Liver (tissue), 9 donors: Measurements from ENCODE around the gene RAD51AP1. TPM values are rescaled to one million over a fixed set of nuclear protein-coding genes. Genes with fewer than 3 reads are reported as not detected.

Experiments used
- DNase-seq: peaks from one replicate; pipeline ENCODE4 v3.0.0-alpha.2; 2017; ENCODE audit warnings: low spot score
- H3K27ac ChIP-seq, 2 donors: one replicate each; pipeline ENCODE4 v1.7.0; 2013; ENCODE audit warnings: inconsistent platforms in 2 of 2, low read length in 2 of 2, control low read depth in 1 of 2, low read depth in 1 of 2, mild to moderate bottlenecking in 1 of 2
- H3K27me3 ChIP-seq, 4 donors: one replicate each; pipeline versions ENCODE4 v1.6.1 to v1.7.0; 2013; ENCODE audit warnings: low read length in 3 of 4, inconsistent platforms in 1 of 4, mild to moderate bottlenecking in 1 of 4, moderate library complexity in 1 of 4; ENCODE audit not compliant: control insufficient read depth in 4 of 4, insufficient read depth in 4 of 4
- H3K36me3 ChIP-seq, 4 donors: one replicate each; pipeline versions ENCODE4 v1.6.1 to v1.7.0; 2013; ENCODE audit warnings: low read length in 3 of 4, mild to moderate bottlenecking in 3 of 4, low read depth in 1 of 4, moderate library complexity in 1 of 4; ENCODE audit not compliant: control insufficient read depth in 4 of 4, insufficient read depth in 3 of 4
- H3K4me1 ChIP-seq, 4 donors: one replicate each; pipeline versions ENCODE4 v1.6.1 to v1.7.0; 2013; ENCODE audit warnings: low read length in 3 of 4, mild to moderate bottlenecking in 3 of 4, moderate library complexity in 1 of 4; ENCODE audit not compliant: control insufficient read depth in 4 of 4, insufficient read depth in 4 of 4
- H3K4me3 ChIP-seq, 3 donors: one replicate each; pipeline versions ENCODE4 v1.6.1 to v1.7.0; 2013; ENCODE audit warnings: low read length in 3 of 3, control low read depth in 1 of 3, low read depth in 1 of 3, mild to moderate bottlenecking in 1 of 3
- H3K9ac ChIP-seq, 2 donors: one replicate each; pipeline ENCODE4 v1.7.0; 2013; ENCODE audit warnings: low read length in 2 of 2, mild to moderate bottlenecking in 2 of 2, moderate library complexity in 2 of 2, control low read depth in 1 of 2, low read depth in 1 of 2
- H3K9me3 ChIP-seq, 4 donors: one replicate each; pipeline versions ENCODE4 v1.6.1 to v1.7.0; 2013; ENCODE audit warnings: low read length in 3 of 4; ENCODE audit not compliant: control insufficient read depth in 4 of 4
- CTCF ChIP-seq: fragments of 150-350 bp; IDR thresholded peaks from 2 replicates; pipeline ENCODE4 v1.5.1; 2017; ENCODE audit warnings: improper control_type of control experiment, low read depth, low read length; ENCODE audit not compliant: missing input control
- EGR1 ChIP-seq, 2 donors: IDR thresholded peaks; 2 replicates each; pipeline ENCODE4 v1.6.1; 2016 to 2018; ENCODE audit warnings: antibody characterized with exemption in 2 of 2, low read depth in 2 of 2
- FOXA1 ChIP-seq: IDR thresholded peaks from 2 replicates; pipeline ENCODE4 v1.6.1; 2016; ENCODE audit warnings: antibody characterized with exemption
- FOXA2 ChIP-seq: IDR thresholded peaks from 2 replicates; pipeline ENCODE4 v1.6.1; 2016; ENCODE audit warnings: antibody characterized with exemption
- GABPA ChIP-seq, 2 donors: IDR thresholded peaks in 1 of 2; conservative IDR thresholded peaks in 1 of 2; 2 replicates each; pipeline ENCODE4 v1.6.1; 2016; ENCODE audit warnings: antibody characterized with exemption in 2 of 2, mild to moderate bottlenecking in 1 of 2, moderate library complexity in 1 of 2
- HNF4A ChIP-seq, 2 donors: conservative IDR thresholded peaks; 2 replicates each; pipeline ENCODE4 v1.6.1; 2016; ENCODE audit warnings: antibody characterized with exemption in 2 of 2, mild to moderate bottlenecking in 2 of 2
- HNF4G ChIP-seq: IDR thresholded peaks from 2 replicates; pipeline ENCODE4 v1.6.1; 2016; ENCODE audit warnings: antibody characterized with exemption
- JUND ChIP-seq, 2 donors: IDR thresholded peaks; 2 replicates each; pipeline ENCODE4 v1.6.1; 2016; ENCODE audit warnings: antibody characterized with exemption in 2 of 2
- NR2F2 ChIP-seq: IDR thresholded peaks from 2 replicates; pipeline ENCODE4 v1.6.1; 2016; ENCODE audit warnings: antibody characterized with exemption
- RAD21 ChIP-seq, 2 donors: IDR thresholded peaks; 2 replicates each; pipeline ENCODE4 v1.6.1; 2016; ENCODE audit warnings: antibody characterized with exemption in 2 of 2, mild to moderate bottlenecking in 2 of 2
- RXRA ChIP-seq, 2 donors: IDR thresholded peaks; 2 replicates each; pipeline ENCODE4 v1.6.1; 2017 to 2018; ENCODE audit warnings: antibody characterized with exemption in 2 of 2, mild to moderate bottlenecking in 1 of 2
- SP1 ChIP-seq: IDR thresholded peaks from 2 replicates; pipeline ENCODE4 v1.6.1; 2018; ENCODE audit warnings: antibody characterized with exemption, mild to moderate bottlenecking
- TAF1 ChIP-seq: conservative IDR thresholded peaks from 2 replicates; pipeline ENCODE4 v1.6.1; 2016; ENCODE audit warnings: antibody characterized with exemption, mild to moderate bottlenecking
- YY1 ChIP-seq: IDR thresholded peaks from 2 replicates; pipeline ENCODE4 v1.6.1; 2016; ENCODE audit warnings: antibody characterized with exemption, mild to moderate bottlenecking
- WGBS: extraction: QIAGEN DNeasy Blood & Tissue Kit; methylation state at CpG from one replicate; pipeline ENCODE4 v1.1.7; 2013; 5-methylcytosine and 5-hydroxymethylcytosine counted together
- polyA plus RNA-seq, 2 donors: library from polyadenylated mRNA; stranded (reverse) in 1 of 2; unstranded in 1 of 2; fragments of 200-250 nt in 1 of 2; fragments of >200 nt in 1 of 2; fragmentation: Nextera tagmentation in 1 of 2; extraction: Ambion mirVana in 1 of 2; gene quantifications; one replicate each; pipeline versions ENCODE4 v1.2.1 to v1.2.3, GENCODE V29; 2013 to 2015
- total RNA-seq, 2 donors: library from RNA; depleted of rRNA; stranded (reverse); fragments of >200 nt; gene quantifications; one replicate each; pipeline ENCODE4 v1.2.3, GENCODE V29; 2014
- TF ChIP-seq, protein P1 (sequence below): IDR thresholded peaks from 2 replicates; pipeline ENCODE4 v1.6.1; 2016; ENCODE audit warnings: antibody characterized with exemption, mild to moderate bottlenecking
- TF ChIP-seq, protein P2 (sequence below): IDR thresholded peaks from 2 replicates; pipeline ENCODE4 v1.6.1; 2016; ENCODE audit warnings: antibody characterized with exemption
- TF ChIP-seq, protein P3 (sequence below): IDR thresholded peaks from 2 replicates; pipeline ENCODE4 v1.6.1; 2016; ENCODE audit warnings: antibody characterized with exemption
- TF ChIP-seq, protein P4 (sequence below): IDR thresholded peaks from 2 replicates; pipeline ENCODE4 v1.6.1; 2016; ENCODE audit warnings: antibody characterized with exemption
- donor health status: healthy.
- donor health status: healthy.
- donor health status: healthy.
- donor health status: healthy.
- donor health status: healthy.

RAD51AP1 gene
- total and polyA plus RNA-seq, 4 donors: 0.50 to 14.9 (median 1.3) TPM

GRCh38 chr12:4586500-4586899 is 47.8 kb downstream of the RAD51AP1 start:
- Histone ChIP-seq H3K9me3 (no peaks in the 10 kb centered on the region), H3K4me3 (no peak overlapping the region), H3K27ac (no peak overlapping the region), H3K4me1 (no peaks in the 10 kb centered on the region), H3K36me3 (no peaks in the 10 kb centered on the region), H3K9ac (no peak overlapping the region), H3K27me3 (peaks cover 0 to 4% (median 0%) of the 10 kb centered on the region in 4 donors)
- WGBS: 35% methylated on average over 5 of the region's 5 CpGs
- DNase-seq: no peak
- TF ChIP-seq NR2F2: no peak
- TF ChIP-seq, protein P1, sequence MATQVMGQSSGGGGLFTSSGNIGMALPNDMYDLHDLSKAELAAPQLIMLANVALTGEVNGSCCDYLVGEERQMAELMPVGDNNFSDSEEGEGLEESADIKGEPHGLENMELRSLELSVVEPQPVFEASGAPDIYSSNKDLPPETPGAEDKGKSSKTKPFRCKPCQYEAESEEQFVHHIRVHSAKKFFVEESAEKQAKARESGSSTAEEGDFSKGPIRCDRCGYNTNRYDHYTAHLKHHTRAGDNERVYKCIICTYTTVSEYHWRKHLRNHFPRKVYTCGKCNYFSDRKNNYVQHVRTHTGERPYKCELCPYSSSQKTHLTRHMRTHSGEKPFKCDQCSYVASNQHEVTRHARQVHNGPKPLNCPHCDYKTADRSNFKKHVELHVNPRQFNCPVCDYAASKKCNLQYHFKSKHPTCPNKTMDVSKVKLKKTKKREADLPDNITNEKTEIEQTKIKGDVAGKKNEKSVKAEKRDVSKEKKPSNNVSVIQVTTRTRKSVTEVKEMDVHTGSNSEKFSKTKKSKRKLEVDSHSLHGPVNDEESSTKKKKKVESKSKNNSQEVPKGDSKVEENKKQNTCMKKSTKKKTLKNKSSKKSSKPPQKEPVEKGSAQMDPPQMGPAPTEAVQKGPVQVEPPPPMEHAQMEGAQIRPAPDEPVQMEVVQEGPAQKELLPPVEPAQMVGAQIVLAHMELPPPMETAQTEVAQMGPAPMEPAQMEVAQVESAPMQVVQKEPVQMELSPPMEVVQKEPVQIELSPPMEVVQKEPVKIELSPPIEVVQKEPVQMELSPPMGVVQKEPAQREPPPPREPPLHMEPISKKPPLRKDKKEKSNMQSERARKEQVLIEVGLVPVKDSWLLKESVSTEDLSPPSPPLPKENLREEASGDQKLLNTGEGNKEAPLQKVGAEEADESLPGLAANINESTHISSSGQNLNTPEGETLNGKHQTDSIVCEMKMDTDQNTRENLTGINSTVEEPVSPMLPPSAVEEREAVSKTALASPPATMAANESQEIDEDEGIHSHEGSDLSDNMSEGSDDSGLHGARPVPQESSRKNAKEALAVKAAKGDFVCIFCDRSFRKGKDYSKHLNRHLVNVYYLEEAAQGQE: no peak
- TF ChIP-seq RXRA (IDR thresholded peaks at IDR 0.05): no peak
- no peak for TF ChIP-seq CTCF
- no peak for TF ChIP-seq YY1
- no peak for TF ChIP-seq JUND (IDR thresholded peaks at IDR 0.05)
- TF ChIP-seq RAD21 (IDR thresholded peaks at IDR 0.05): no peak
- TF ChIP-seq EGR1 (IDR thresholded peaks at IDR 0.05; ENCODE audit: low read depth in 2 of 2): no peak
- TF ChIP-seq HNF4A (conservative IDR thresholded peaks at IDR 0.05): no peak
- TF ChIP-seq, protein P2, sequence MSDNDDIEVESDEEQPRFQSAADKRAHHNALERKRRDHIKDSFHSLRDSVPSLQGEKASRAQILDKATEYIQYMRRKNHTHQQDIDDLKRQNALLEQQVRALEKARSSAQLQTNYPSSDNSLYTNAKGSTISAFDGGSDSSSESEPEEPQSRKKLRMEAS: no peak
- TF ChIP-seq, protein P3, sequence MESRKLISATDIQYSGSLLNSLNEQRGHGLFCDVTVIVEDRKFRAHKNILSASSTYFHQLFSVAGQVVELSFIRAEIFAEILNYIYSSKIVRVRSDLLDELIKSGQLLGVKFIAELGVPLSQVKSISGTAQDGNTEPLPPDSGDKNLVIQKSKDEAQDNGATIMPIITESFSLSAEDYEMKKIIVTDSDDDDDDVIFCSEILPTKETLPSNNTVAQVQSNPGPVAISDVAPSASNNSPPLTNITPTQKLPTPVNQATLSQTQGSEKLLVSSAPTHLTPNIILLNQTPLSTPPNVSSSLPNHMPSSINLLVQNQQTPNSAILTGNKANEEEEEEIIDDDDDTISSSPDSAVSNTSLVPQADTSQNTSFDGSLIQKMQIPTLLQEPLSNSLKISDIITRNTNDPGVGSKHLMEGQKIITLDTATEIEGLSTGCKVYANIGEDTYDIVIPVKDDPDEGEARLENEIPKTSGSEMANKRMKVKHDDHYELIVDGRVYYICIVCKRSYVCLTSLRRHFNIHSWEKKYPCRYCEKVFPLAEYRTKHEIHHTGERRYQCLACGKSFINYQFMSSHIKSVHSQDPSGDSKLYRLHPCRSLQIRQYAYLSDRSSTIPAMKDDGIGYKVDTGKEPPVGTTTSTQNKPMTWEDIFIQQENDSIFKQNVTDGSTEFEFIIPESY: no peak
- no peak for TF ChIP-seq HNF4G
- no peak for TF ChIP-seq GABPA (IDR thresholded peaks at IDR 0.05 in 1 of 2, conservative IDR thresholded peaks at IDR 0.05 in 1 of 2)

- Histone ChIP-seq H3K27me3 (peaks cover 0 to 4% (median 0%) of the 10 kb centered on the region in 4 donors), H3K9me3 (no peaks in the 10 kb centered on the region), H3K27ac (no peak overlapping the region), H3K4me1 (no peaks in the 10 kb centered on the region), H3K4me3 (no peak overlapping the region), H3K9ac (no peak overlapping the region), H3K36me3 (no peaks in the 10 kb centered on the region)
- DNase-seq: no peak
- TF ChIP-seq FOXA1 (no peak), GABPA (IDR thresholded peaks at IDR 0.05 in 1 of 2, conservative IDR thresholded peaks at IDR 0.05 in 1 of 2) (no peak), FOXA2 (no peak), RAD21 (IDR thresholded peaks at IDR 0.05) (no peak), EGR1 (IDR thresholded peaks at IDR 0.05; ENCODE audit: low read depth in 2 of 2) (no peak), HNF4A (conservative IDR thresholded peaks at IDR 0.05) (no peak), YY1 (no peak), NR2F2 (no peak), TAF1 (no peak), JUND (IDR thresholded peaks at IDR 0.05) (no peak), RXRA (IDR thresholded peaks at IDR 0.05) (no peak), HNF4G (no peak), SP1 (no peak)
- TF ChIP-seq, protein P2: no peak
- TF ChIP-seq, protein P4, sequence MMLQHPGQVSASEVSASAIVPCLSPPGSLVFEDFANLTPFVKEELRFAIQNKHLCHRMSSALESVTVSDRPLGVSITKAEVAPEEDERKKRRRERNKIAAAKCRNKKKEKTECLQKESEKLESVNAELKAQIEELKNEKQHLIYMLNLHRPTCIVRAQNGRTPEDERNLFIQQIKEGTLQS: no peak
- TF ChIP-seq, protein P1: no peak
- 77% methylated on average over 9 of the region's 9 CpGs for WGBS
These were observed 48.4 kb downstream of the RAD51AP1 start for GRCh38 chr12:4587108-4587507.
